ENCODE results near the gene ADAMTS17.

GRCh38 chr15:99992611-99993231 lies 349.1 kb downstream of the ADAMTS17 start:
- TF ChIP-seq NR1H2 (CRISPR knock-in tag; IDR thresholded peaks at IDR 0.05) (no peak), ZNF423 (CRISPR knock-in tag; IDR thresholded peaks at IDR 0.05) (no peak), CBFB (CRISPR knock-in tag; IDR thresholded peaks at IDR 0.05; ENCODE audit: low read depth) (no peak), MAX (CRISPR knock-in tag; IDR thresholded peaks at IDR 0.05) (no peak), SMAD3 (CRISPR knock-in tag; IDR thresholded peaks at IDR 0.05; ENCODE audit: borderline replicate concordance) (no peak), ZNF396 (CRISPR knock-in tag; IDR thresholded peaks at IDR 0.05; ENCODE audit: borderline replicate concordance) (no peak), TEAD1 (CRISPR knock-in tag; IDR thresholded peaks at IDR 0.05) (no peak), ZNF317 (CRISPR knock-in tag; IDR thresholded peaks at IDR 0.05; ENCODE audit: borderline replicate concordance, low read depth) (no peak), FOXJ3 (CRISPR knock-in tag; IDR thresholded peaks at IDR 0.05; ENCODE audit: borderline replicate concordance) (no peak), SP1 (CRISPR knock-in tag; conservative IDR thresholded peaks at IDR 0.05) (no peak), ARID4B (CRISPR knock-in tag; IDR thresholded peaks at IDR 0.05; ENCODE audit: borderline replicate concordance) (no peak), ESRRA (CRISPR knock-in tag; IDR thresholded peaks at IDR 0.05; ENCODE audit: borderline replicate concordance) (no peak)
- TF ChIP-seq, protein P1, sequence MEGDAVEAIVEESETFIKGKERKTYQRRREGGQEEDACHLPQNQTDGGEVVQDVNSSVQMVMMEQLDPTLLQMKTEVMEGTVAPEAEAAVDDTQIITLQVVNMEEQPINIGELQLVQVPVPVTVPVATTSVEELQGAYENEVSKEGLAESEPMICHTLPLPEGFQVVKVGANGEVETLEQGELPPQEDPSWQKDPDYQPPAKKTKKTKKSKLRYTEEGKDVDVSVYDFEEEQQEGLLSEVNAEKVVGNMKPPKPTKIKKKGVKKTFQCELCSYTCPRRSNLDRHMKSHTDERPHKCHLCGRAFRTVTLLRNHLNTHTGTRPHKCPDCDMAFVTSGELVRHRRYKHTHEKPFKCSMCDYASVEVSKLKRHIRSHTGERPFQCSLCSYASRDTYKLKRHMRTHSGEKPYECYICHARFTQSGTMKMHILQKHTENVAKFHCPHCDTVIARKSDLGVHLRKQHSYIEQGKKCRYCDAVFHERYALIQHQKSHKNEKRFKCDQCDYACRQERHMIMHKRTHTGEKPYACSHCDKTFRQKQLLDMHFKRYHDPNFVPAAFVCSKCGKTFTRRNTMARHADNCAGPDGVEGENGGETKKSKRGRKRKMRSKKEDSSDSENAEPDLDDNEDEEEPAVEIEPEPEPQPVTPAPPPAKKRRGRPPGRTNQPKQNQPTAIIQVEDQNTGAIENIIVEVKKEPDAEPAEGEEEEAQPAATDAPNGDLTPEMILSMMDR (IDR thresholded peaks at IDR 0.05) = no peak
